Measurements from ENCODE around the gene ASF1A.

DNA sequence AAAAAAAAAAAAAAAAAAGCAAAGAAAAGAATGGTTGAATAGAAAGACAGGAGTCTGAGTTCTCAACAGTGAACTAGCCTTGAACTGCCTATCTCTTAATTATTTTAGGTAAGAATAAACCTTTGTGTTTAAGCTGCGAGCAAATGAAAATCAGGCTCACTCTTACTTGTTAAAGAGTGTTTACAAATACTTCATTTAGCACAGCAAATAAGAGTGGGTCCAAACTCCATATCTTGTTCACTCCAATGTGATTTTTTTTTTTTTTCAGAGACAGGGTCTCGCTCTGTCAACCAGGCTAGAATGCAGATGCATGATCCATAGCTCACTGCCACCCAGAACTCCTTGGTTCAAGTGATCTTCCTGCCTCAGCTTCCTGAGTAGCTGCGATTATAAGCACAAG, 29.1 kb downstream of the ASF1A start:
- TF ChIP-seq POLR2A (IDR thresholded peaks at IDR 0.05), result no peak
- TF ChIP-seq, protein P1, sequence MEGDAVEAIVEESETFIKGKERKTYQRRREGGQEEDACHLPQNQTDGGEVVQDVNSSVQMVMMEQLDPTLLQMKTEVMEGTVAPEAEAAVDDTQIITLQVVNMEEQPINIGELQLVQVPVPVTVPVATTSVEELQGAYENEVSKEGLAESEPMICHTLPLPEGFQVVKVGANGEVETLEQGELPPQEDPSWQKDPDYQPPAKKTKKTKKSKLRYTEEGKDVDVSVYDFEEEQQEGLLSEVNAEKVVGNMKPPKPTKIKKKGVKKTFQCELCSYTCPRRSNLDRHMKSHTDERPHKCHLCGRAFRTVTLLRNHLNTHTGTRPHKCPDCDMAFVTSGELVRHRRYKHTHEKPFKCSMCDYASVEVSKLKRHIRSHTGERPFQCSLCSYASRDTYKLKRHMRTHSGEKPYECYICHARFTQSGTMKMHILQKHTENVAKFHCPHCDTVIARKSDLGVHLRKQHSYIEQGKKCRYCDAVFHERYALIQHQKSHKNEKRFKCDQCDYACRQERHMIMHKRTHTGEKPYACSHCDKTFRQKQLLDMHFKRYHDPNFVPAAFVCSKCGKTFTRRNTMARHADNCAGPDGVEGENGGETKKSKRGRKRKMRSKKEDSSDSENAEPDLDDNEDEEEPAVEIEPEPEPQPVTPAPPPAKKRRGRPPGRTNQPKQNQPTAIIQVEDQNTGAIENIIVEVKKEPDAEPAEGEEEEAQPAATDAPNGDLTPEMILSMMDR (IDR thresholded peaks at IDR 0.05), result no peak
